HCEC 1CT (cell line): ENCODE results near the gene PHACTR1.
"Not testable (repeated sequence)": the region's sequence is repeated elsewhere in the genome, so short reads cannot be mapped to it uniquely, and the experiment has no call there.

Experiments
- DNase-seq: peaks from one replicate; pipeline ENCODE4 v3.0.0-alpha.2; 2017

PHACTR1 gene

DNA sequence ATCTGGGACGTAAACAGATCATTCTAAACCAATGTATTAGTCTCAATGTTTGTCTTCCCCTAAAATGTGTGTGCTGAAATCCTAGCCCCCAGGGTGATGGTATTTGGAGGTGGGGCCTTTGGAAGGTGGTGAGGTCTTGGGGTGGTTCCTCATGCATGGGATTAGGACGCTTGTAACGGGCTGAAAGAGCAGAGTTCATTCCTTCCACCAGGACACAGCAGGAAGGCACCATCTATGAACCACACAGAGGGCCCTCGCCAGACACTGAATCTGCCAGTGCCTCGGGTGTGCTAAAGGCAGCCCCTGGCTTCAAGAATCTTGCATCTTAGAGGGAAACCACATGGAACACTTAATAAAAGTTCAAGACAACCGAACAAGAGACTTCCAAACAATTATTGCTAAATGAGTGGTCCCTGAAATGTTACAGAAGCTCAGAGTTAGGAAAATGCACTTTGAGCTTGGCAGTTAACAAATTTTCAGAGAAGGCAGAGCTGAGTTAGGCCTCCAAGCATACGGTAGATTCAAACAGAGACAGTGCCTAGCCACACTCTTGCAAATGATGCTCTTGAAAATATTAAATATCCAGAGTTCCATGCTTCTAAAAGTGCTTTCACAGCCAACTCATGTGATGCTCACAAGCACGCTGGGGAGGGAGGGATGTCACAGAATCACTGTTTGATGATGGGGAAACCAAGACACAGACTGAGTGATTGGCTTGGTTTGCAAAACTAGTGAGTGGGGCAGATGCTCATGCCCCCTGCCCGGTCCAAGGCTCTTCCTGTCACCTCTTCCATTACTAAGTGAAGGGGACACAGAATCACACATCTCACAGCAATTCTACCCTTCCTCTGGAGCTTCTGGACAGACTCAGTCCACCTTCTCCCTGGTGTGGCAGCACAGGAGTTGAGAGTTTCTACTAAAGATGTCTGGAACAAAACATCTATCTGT is 584.4 kb downstream of the PHACTR1 start:
- no peak for DNase-seq

DNA sequence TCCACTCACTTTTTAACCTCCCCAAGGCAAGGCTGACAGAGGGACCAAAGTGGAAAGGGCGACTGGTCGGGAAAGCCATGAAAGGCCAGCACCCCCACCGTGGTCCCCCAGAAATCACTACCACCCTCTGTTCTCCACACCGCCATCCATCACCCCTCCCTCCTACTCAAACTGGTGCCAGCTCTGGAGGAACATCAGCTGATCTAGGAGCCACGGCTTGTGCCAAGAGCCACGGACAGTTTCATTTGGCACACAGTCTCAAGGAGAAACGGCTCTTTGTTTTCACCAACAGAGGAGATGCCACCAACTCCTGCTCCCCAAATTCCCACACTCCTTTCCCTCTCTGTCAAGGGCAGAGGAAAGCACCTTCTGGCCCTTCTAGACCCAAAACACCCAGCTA is 585.7 kb downstream of the PHACTR1 start:
- DNase-seq, result no peak

DNA sequence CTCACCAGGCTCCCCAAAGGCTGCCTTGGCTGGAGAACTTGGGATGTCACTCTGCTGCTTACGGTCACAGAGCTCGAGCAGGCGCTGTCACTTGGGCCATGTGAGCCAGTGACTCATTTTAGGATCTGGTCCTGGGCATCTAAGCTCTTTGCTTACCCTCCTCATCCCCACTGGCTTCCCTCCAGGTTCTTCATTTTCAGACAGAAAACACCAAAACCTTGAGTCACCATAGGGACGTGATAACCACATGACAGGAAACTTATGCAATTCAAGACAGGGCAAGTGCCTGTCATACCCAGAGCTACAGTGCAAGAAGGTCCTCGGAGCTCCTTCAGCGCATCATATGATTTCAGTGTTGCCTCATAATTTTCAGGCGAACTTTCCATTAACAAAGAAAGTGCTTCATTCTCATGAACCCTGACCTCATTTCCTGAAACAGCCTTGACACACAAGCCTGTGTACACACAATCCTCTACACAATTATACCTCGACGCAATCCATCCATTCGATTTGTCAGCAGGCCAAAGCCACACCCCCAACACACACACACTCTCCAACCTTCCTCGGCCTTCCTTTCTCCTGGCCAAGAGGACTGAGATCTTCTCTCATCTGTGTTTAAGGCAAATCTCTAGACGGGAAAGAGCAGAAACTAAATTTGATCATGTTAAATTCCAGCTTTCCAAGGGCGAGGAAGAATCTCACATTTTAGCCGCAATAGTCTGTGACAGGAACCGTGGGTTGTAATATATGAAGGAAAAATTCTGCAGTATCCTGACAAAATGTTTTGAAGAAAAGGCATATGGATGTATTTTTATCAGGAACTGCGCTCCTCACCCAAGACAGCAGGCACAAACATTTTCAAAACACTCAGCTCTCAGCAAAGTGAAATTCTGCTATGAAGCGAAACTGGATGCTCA is 586.4 kb downstream of the PHACTR1 start:
- DNase-seq, result peak; percentile 99

DNA sequence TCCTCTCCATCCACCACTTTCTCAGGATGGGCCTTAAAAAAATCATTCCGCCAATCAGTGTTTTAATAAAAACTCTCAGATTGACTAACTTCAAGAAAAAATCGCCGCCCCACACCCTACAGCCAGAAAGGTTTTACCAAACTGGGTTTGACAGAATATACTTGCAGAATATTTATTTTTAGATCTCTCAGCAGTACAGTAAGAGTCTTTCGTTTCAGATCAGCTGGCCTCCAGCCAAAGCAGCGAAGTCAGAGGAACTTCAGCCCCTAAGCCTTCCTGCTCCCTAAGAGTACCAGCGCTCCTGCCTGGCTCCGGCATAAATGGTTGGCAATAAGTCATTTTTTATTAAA is 587.1 kb downstream of the PHACTR1 start:
- DNase-seq, result peak; percentile 69

DNA sequence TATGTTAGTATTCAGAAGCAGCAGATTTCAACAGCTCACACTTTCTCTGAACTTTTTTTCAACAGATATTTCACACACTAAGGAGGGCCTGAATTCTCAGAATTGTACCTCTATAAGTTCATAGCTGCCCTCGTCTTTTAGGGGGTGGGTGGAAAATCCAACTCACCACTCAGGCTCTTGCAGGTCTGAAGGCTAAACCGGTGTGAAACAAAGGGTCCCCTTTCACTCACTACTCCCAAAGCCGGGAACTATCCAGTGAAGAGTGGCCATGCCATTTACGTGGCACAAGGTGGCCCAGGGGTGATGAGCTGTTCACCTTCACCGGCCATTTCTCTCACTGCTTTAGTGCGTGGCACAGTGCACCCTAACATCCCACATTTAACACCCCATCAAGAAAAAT is 587.5 kb downstream of the PHACTR1 start:
- DNase-seq, result no peak

DNA sequence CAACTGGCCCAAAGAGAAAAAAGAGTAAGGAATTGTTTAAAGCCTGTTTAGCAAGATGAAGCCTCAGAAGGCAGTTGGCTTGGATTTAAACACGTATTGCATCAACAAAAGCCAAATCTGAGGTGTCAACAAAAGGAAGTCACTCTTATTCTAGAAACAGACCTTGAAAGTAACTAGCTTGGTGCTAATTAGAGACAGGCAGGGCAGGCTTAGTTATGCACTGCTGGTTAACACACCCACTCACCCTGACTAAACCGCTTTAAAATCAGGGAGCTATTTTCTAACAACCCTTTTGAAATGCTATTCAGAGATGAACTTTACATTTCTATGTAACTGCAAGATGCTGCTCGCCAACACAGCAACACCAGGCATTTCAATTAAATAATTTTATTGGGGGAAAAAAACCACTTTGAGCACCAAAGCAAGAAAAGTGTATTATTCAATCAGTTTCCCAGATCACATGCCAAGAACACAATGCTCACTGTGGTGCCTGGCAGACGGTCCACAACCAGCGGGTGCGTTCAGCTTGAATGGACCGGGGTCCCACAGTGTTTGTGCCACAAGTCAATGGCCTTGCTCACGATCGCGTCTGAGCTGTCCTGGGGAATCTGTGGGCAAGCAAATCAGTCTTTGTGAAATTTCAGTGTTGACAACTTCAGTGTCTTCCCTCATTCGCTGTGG is 588.2 kb downstream of the PHACTR1 start:
- no peak for DNase-seq

DNA sequence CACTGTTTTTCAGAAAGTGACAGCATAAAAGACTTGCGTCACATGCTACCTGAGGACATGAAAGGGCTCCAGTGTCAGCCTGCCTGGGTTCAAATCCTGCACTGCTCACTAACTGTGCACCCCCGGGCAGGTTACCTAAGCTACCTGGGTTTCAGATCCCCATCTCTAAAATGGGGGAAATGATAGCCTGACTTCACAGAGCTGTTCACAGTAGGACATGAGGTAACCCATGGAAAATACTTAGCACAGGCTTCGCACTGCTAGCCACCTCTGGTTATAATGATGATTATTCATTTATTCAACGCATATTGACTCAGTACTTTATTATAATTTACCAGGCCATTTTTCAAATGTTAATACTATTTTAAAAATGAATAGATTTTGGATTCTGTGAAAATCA is 588.7 kb downstream of the PHACTR1 start:
- DNase-seq, result no peak

DNA sequence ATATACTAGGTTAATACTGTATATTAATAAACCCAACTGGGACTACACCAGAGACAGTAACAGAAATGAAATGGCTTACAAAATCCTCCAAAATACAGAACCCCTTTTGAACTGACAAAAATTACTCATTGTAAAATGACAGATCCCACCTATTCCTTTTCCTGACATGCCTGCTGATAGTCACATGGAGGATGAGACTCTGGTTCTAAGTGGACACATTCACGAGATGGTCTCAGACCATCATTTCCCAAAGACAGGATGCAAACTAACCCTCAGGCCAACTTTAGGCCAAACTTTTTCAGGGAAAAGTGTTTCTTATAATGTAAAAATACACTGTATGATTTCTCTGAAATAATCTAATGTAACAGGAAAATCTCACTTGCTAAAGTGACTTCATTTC is 589.2 kb downstream of the PHACTR1 start:
- no peak for DNase-seq

DNA sequence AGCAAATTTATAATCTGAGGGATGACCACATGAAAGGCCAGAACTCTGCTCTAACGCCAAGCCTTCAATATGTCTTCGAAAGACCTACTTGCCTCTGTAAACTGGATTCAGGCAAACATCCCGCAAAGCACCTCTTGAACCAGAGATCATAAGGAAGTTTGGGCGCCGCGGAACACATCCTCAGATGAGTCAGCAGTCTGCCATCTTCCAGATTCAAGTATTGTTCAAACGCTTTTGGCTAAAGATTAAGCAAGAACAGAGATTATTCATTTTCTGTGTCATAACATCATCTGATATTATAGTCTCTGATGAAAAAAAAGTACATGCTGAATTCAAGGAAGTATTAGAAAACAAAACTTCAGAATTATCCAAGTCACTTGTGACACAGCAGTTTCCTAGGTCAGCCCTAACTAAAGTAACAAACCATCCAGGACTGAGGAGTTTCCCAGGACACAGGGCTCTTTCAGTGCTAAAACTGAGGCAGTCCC is 591.0 kb downstream of the PHACTR1 start:
- peak; percentile 95 for DNase-seq

DNA sequence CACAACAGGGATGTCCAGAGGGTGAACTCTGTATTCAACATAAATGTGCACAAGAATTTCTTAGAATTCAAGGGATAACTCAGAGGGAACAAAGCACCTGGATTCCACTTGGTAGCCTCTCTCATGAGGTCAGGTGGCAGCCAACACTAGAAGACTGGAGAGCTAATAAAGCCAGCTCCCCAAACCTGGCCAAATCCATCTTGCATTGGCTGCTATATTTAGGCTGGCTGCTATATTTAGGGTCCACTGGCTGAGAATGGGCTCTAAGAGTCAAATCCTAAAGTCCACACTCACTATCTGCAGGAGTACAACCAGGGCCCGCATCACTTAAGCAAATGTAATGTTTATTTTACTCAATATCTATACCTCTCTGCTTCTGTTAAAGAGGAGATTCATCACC is 591.8 kb downstream of the PHACTR1 start:
- DNase-seq, result no peak

DNA sequence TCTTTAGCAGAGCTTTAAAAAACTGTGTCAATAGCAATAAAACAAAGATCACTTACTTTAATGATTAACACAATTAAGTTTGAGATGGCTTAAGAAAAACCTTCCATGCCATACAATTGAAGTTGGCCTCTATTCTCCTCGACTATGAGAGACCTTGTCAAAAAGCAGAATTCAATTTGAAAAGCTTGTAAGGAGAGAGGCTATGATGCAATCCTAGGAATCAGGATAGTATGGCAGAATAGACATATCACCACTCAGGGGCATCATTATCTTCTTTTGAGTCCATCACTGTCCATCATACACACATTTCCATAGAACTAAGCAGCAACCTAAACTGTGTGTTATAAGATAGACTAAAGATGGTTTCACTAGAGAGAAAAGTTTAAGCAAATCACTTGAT is 594.6 kb downstream of the PHACTR1 start:
- DNase-seq, result no peak

DNA sequence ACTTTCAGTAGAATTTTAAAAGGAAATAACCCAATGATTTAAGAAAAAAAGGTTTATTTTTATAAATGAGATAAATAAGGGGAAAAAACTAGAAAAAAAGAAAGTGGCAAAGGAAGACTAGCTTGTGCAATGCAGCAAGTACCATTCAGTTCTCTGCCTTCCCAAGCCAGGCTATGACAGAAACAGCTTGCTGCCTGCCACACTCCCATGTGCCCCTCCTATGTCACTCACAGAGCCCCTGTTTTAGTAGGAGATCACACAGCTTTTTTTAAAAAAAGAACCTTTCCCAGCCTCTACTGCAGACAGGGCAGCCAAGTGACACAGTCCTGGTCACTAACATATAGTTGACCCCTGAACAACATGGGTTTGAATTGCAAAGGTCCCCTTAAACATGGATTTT is 598.2 kb downstream of the PHACTR1 start:
- no peak for DNase-seq

DNA sequence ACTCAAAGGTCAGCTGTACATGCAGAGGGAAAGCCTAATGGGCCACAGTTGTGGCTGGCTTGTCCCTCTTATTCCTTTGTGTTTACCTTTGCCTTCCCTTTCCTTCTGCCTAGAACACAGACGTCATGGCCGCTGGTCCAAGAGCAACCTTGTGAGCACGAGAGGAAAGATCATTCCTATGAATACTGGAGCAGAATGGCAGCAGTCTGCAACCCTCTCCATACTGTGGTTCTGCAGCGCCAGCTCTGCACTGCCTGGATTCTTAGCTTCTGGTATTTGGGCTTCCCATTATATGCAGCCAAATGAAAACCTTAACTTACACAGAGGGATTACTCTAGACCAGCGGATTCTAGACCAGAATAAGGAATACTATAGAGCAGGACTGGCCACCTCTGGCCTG is 599.3 kb downstream of the PHACTR1 start:
- no peak for DNase-seq

DNA sequence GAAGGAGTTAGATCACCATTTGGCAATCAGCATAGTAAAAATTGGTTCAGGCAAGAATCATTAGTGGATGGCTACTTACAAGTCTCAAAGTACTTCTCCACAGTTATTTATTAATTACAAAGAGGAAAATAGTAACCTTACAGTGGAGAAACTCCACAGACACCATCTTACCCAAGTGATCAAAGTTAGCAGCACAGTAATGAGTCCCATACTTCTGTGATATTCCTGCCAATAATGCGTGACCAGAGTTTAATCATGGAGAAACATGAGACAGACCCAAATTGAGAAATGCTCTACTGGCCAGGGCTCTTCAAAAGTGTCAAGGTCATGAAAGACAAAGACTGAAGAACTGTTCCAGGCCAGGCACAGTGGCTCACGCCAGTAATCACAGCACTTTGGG is 602.3 kb downstream of the PHACTR1 start:
- no peak for DNase-seq

DNA sequence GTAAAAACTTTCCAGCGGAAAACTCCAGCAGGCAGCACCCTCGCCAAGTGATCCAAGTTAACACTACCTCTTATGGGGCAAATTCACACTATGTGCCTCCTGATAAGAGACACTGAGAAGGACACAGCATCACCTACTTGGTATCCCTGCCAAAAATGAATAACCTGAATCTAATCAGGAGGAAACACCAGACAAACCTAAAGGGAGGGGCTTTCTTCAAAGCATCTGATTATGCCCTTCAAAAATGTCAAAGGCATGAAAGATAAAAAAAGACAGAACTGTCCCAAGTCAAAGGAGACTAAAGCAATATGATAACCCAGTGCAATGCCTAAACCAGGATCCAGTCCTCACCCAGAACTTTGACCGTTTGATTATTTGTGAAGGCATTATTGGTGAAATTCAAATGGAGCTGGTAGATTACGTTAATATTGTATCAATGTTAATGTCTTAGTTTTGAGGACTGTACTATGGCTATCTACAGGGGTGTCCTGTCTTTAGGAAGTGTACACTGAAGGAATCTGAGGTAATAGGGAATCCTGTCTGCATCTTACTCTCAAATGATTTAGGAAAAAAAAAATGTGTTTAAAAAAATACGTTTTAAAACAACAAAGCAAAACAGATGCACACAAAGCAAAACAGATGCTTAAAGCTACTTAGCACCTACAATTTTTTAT is 603.5 kb downstream of the PHACTR1 start:
- no peak for DNase-seq

DNA sequence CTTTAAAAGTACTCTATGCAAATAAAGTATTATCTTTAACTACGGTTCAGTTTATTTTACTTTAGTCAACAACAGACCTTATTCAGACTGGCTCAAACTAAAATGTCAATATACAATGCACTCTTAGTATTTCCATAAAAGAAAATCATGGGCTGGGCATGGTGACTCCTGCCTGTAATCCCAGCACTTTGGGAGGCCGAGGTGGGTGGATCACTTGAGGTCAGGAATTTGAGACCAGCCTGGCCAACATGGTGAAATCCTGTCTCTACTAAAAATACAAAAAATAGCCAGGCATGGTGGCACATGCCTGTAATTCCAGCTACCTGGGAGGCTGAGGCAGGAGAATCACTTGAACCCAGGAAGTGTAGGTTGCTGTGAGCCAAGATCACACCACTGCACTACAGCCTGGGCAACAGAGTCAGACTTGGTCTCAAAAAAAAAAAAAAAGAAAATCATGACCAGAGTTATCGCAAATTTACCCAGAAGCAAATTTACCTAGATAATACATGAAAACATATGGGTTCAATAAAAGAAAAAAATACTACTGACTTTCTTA is 609.5 kb downstream of the PHACTR1 start:
- DNase-seq, result not testable (repeated sequence)

DNA sequence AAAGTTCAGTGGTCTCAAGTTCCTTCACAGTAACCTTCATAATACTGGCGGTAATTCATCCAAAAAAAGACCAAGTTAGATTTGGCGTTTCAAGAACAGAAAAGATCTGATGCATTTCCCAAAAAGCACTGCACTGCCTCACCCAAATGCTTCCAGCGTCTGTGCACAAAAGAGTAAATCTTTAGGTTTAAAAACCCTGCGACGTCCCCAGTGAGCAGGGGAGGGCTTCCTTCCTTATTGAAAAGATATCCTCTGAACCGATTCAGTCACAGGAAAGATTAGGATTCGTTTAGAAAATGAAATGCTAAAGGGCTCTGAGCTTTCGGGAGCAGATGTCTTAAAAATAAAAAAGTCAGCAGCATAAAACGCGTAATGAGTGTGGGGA is 611.1 kb downstream of the PHACTR1 start:
- peak; percentile 10 for DNase-seq

DNA sequence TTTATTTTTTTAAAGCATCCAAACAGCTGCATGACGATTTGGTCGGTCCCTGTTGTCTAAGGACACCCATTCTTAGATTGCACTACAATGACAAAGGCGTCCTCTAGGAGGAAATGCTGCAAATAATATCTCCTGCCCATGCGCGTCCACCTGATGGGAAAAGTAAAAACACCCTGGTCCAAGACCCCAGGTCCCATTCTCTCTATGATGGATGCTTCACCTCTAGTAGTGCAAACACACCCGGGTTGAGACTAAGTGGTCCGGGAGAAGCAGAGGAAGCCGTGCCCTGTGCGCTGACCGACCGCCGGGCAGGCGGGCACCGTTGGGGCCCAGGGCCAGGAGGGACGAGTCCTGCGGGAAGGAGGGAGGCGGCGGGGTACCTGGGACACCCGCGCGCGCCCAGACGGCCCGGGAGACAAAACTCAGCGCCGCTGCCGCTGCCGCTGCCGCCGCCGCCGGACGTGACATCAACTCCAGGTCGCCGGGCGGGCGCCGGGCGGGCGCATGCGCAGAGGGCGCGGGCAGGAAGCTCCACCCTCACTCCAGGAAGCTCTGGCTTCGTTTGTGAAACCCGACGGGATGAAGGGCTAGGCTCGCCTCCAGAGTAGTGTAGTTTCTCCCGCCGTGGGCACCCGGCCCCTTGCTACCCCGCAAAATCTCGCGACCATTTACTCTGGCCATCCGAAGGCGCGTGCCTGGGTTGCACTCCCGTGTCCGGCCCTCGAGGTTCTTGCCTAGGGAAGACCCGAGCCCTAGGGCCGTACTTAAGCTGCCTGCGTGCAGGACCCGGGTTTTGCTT is 611.7 kb downstream of the PHACTR1 start, which contains the start of gene TBC1D7:
Gene TBC1D7, minus strand, starts transcription at position 462 of the 799 bp plus-strand sequence. CDS start 1,639 bp downstream, outside the sequence.
- DNase-seq, result peak; percentile 87

DNA sequence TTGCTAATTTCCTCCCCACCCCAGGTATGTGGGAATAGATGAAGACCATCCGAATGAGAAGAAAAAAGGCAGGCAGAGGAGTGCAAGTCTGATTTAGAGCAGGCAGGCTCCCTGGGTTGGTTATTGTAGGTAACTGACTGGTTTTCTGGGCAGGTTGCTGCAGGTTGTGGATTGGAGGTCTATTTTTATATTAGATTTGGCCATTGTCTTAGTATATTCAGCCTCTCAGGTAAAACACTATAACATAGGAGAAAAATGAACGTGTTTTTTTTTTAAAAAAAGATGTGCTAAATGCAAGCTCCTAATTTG is 612.3 kb downstream of the PHACTR1 start:
- DNase-seq, result no peak

DNA sequence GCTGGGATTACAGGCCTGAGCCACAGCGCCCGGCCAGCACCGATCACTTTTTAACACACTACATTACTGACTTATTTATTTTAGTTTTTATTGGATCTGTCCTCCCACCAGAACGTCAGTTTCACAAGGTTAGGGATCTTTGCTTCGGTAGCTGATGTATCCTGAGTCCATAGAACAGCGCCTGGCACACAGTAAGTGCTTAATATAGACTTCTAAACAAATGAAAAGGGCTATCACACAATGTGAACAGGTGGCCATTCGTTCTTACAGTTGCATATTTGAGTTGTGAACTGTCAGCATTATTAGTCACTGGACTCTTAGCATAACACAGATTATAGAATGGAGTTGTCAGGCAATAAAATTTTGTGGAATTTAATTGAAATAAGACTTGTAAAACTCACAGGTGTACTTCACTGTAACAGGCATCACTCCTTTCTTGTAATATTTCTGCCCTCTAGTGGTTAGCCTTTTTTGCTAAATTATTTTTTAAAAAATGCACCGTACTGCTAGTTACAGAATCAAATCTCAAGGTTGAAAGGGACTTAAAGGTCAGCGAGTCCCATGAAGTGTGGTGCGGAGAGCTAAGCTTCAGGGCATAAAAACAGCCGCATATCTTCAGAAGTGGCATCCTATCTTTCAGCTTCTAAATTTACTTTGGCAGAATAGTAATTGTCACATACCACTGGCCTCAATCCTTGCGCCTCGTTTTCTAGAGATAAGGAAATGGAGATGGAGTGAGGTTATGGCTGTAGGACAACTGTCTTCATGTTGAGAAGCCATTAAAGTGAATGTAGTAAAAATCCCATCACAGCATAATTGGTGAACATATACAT is 615.2 kb downstream of the PHACTR1 start:
- peak; percentile 49 for DNase-seq

DNA sequence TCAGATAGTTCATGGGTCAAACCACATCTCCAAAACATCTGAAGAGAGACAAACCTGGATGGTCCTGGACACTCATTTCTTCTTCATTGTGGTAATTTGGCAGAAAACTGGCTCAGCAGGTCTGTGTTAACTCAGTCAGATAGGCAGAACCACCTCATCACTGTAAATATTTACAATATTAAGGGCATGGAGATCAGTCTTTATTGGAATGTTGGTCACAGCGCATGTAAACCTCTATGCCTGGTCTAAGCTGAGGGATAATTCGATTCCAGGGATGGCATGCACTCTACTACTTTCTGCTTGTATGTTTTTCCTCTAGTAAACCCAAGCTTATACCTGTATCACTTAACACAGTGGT is 615.8 kb downstream of the PHACTR1 start:
- DNase-seq, result no peak
